T-helper 2 cell (primary cell): ENCODE results near the gene LIN7C.

Experiments used
- DNase-seq, 5 experiments: peaks; one replicate each; pipeline versions ENCODE4 v3.0.0 to v3.0.0-alpha.2; 2012 to 2022

The LIN7C gene

GRCh38 chr11:27444801-27445215 lies 61.8 kb downstream of the LIN7C start:
- no peak for DNase-seq
